GM23338 (cell line): ENCODE measurements around the gene ZEB1. TPM values are rescaled to one million over a fixed set of nuclear protein-coding genes. Genes with fewer than 3 reads are reported as not detected.

Experiments
- ATAC-seq: fragments of 200-7000 bp; cut with Tn5 transposase; 3 replicates; pipeline ENCODE4 v1.9.1; 2020
- DNase-seq: peaks from one replicate; pipeline ENCODE4 v3.0.0-alpha.2; 2015; ENCODE audit warnings: low spot score
- H2AFZ ChIP-seq: fragments of 200-600 bp; sonication (generic); 2 replicates; pipeline ENCODE4 v1.8.0; 2016; ENCODE audit warnings: antibody characterized with exemption, mild to moderate bottlenecking, moderate library complexity
- H3F3A ChIP-seq: fragments of 200-600 bp; sonication (generic); replicated peaks from 2 replicates; pipeline ENCODE4 v1.8.0; 2017; ENCODE audit warnings: antibody characterized with exemption, mixed run types, low read depth
- H3K27ac ChIP-seq: fragments of 200-600 bp; sonication (generic); 2 replicates; pipeline ENCODE4 v1.6.1; 2016; ENCODE audit warnings: low read depth
- H3K27me3 ChIP-seq: fragments of 200-600 bp; sonication (generic); 2 replicates; pipeline ENCODE4 v1.8.0; 2016; ENCODE audit warnings: mild to moderate bottlenecking, mixed run types, moderate library complexity; ENCODE audit not compliant: insufficient read depth
- H3K36me3 ChIP-seq: fragments of 200-600 bp; sonication (generic); 2 replicates; pipeline ENCODE4 v1.8.0; 2016; ENCODE audit warnings: mild to moderate bottlenecking; ENCODE audit not compliant: insufficient read depth
- H3K4me1 ChIP-seq: fragments of 200-600 bp; sonication (generic); 2 replicates; pipeline ENCODE4 v1.8.0; 2016; ENCODE audit warnings: mild to moderate bottlenecking, moderate library complexity; ENCODE audit not compliant: insufficient read depth
- H3K4me2 ChIP-seq: fragments of 200-600 bp; sonication (generic); 2 replicates; pipeline ENCODE4 v1.7.1; 2017; ENCODE audit warnings: mixed run types
- H3K4me3 ChIP-seq: fragments of 200-600 bp; sonication (generic); 2 replicates; pipeline ENCODE4 v1.6.1; 2016; ENCODE audit warnings: mixed run types
- H3K79me2 ChIP-seq: fragments of 200-600 bp; sonication (generic); replicated peaks from 2 replicates; pipeline ENCODE4 v1.8.0; 2017; ENCODE audit warnings: mild to moderate bottlenecking; ENCODE audit not compliant: insufficient read depth
- H3K9me2 ChIP-seq: fragments of 200-600 bp; sonication (generic); 2 replicates; pipeline ENCODE4 v1.8.0; 2017; ENCODE audit not compliant: insufficient read depth
- H4K20me1 ChIP-seq: fragments of 200-600 bp; sonication (generic); replicated peaks from 2 replicates; pipeline ENCODE4 v1.8.0; 2017; ENCODE audit warnings: mild to moderate bottlenecking; ENCODE audit not compliant: insufficient read depth
- H3K27ac Mint-ChIP-seq: 2 replicates; pipeline ENCODE4 v1.8.0; 2020; ENCODE audit warnings: inconsistent platforms, mild to moderate bottlenecking, moderate library complexity, mixed read lengths
- H3K27me3 Mint-ChIP-seq: 3 replicates; pipeline ENCODE4 v1.8.0; 2022; ENCODE audit warnings: low read depth, mild to moderate bottlenecking, moderate library complexity, mixed read lengths, inconsistent platforms; ENCODE audit not compliant: insufficient read depth, poor library complexity
- H3K36me3 Mint-ChIP-seq: 3 replicates; pipeline ENCODE4 v1.8.0; 2021; ENCODE audit warnings: low read depth, mild to moderate bottlenecking, inconsistent platforms, moderate library complexity, mixed read lengths
- H3K4me1 Mint-ChIP-seq: 3 replicates; pipeline ENCODE4 v1.8.0; 2020; ENCODE audit warnings: mild to moderate bottlenecking, inconsistent platforms, mixed read lengths
- H3K4me3 Mint-ChIP-seq: 3 replicates; pipeline ENCODE4 v1.8.0; 2021; ENCODE audit warnings: moderate library complexity, mild to moderate bottlenecking, inconsistent platforms, mixed read lengths
- H3K9me3 Mint-ChIP-seq: 3 replicates; pipeline ENCODE4 v1.8.0; 2020; ENCODE audit warnings: moderate library complexity, mild to moderate bottlenecking, inconsistent platforms, mixed read lengths
- CREB1 ChIP-seq: fragments of 250-450 bp; sonication (Bioruptor Pico); IDR thresholded peaks from 2 replicates; pipeline ENCODE4 v1.5.0; 2020; ENCODE audit warnings: low read depth, mild to moderate bottlenecking, moderate library complexity
- CTCF ChIP-seq, 2 experiments: fragments of 200-600 bp in 1 of 2; sonication (generic) in 1 of 2; conservative IDR thresholded peaks; 2 replicates each; pipeline versions ENCODE4 v1.5.1 to v1.6.1; 2016 to 2017; ENCODE audit warnings: antibody characterized with exemption in 2 of 2, low read depth in 2 of 2, mild to moderate bottlenecking in 2 of 2, moderate library complexity in 1 of 2
- EZH2 ChIP-seq: fragments of 200-600 bp; sonication (generic); IDR thresholded peaks from one replicate; pipeline ENCODE4 v1.8.0; 2017; ENCODE audit warnings: antibody characterized with exemption, mild to moderate bottlenecking, low read depth; ENCODE audit not compliant: unreplicated experiment
- EZH2phosphoT487 ChIP-seq: fragments of 200-600 bp; sonication (generic); IDR thresholded peaks from one replicate; pipeline ENCODE4 v1.8.1; 2018; ENCODE audit warnings: antibody characterized with exemption; ENCODE audit not compliant: unreplicated experiment
- NANOG ChIP-seq: IDR thresholded peaks from 2 replicates; pipeline ENCODE4 v1.6.1; 2016; ENCODE audit warnings: antibody characterized with exemption, borderline replicate concordance
- REST ChIP-seq: IDR thresholded peaks from one replicate; pipeline ENCODE4 v1.6.1; 2018; ENCODE audit warnings: antibody characterized with exemption; ENCODE audit not compliant: unreplicated experiment
- STAT1 ChIP-seq: IDR thresholded peaks from one replicate; pipeline ENCODE4 v1.6.1; 2016; ENCODE audit warnings: antibody characterized with exemption; ENCODE audit not compliant: unreplicated experiment
- ZNF331 ChIP-seq: fragments of 250-450 bp; sonication (Bioruptor Pico); IDR thresholded peaks from 2 replicates; pipeline ENCODE4 v1.5.0; 2020; ENCODE audit warnings: low read depth, mild to moderate bottlenecking, moderate library complexity
- polyA plus RNA-seq: library from polyadenylated mRNA; unstranded; fragments of >200 nt; fragmentation: Nextera tagmentation; extraction: Ambion mirVana; gene quantifications from 2 replicates; pipeline ENCODE4 v1.2.1, GENCODE V29; 2016
- total RNA-seq: library from RNA; depleted of rRNA; stranded (reverse); fragments of >200 nt; shearing (Covaris generic); gene quantifications from 2 replicates; pipeline ENCODE4 v1.2.3, GENCODE V29; 2014

Gene ZEB1
- total and polyA plus RNA-seq, 2 experiments from 2014 or later = 0.16 to 0.45 TPM

- TF ChIP-seq REST (no peak), EZH2phosphoT487 (no peak)
Observed at GRCh38 chr10:31421322-31421721, 102.3 kb downstream of the ZEB1 start (continued).

- Mint-ChIP-seq H3K27ac (no peak overlapping the region), H3K4me1 (no peaks in the 10 kb centered on the region), H3K9me3 (no peaks in the 10 kb centered on the region), H3K27me3 (no peaks in the 10 kb centered on the region), H3K36me3 (no peaks in the 10 kb centered on the region), H3K4me3 (no peak overlapping the region)
- Histone ChIP-seq H3K36me3 (no peaks in the 10 kb centered on the region), H3K4me3 (no peak overlapping the region), H3K4me1 (no peaks in the 10 kb centered on the region), H3K27ac (no peak overlapping the region), H3K4me2 (no peak overlapping the region), H3K27me3 (no peaks in the 10 kb centered on the region), H4K20me1 (no peaks in the 10 kb centered on the region), H3K9me2 (no peaks in the 10 kb centered on the region), H3F3A (no peaks in the 10 kb centered on the region), H3K79me2 (no peaks in the 10 kb centered on the region), H2AFZ (no peak overlapping the region)
- TF ChIP-seq NANOG (no peak), EZH2phosphoT487 (no peak), CTCF (conservative IDR thresholded peaks at IDR 0.05; ENCODE audit: low read depth in 2 of 2) (no peak), STAT1 (no peak), REST (no peak), ZNF331 (CRISPR knock-in tag) (no peak), CREB1 (CRISPR knock-in tag) (no peak), EZH2 (no peak)
- ATAC-seq (no peak), DNase-seq (no peak)
Observed at GRCh38 chr10:31422634-31423033, 103.6 kb downstream of the ZEB1 start.
